Testis (tissue), 2 donors: ENCODE results near the gene GRK5.

ENCODE experiments used
- POLR2A ChIP-seq: fragments of 450-650 bp; IDR thresholded peaks from one replicate; pipeline ENCODE4 v1.6.1; 2017; ENCODE audit warnings: antibody characterized with exemption, mild to moderate bottlenecking, moderate library complexity
- TF ChIP-seq, protein P1 (sequence below), 3 experiments: fragments of 450-650 bp in 2 of 3; fragments of 200-600 bp in 1 of 3; sonication (generic) in 1 of 3; IDR thresholded peaks; one replicate each; pipeline ENCODE4 v1.5.1; 2016 to 2019; ENCODE audit warnings: antibody characterized with exemption in 3 of 3, mild to moderate bottlenecking in 2 of 3, moderate library complexity in 1 of 3

- TF ChIP-seq, protein P1, sequence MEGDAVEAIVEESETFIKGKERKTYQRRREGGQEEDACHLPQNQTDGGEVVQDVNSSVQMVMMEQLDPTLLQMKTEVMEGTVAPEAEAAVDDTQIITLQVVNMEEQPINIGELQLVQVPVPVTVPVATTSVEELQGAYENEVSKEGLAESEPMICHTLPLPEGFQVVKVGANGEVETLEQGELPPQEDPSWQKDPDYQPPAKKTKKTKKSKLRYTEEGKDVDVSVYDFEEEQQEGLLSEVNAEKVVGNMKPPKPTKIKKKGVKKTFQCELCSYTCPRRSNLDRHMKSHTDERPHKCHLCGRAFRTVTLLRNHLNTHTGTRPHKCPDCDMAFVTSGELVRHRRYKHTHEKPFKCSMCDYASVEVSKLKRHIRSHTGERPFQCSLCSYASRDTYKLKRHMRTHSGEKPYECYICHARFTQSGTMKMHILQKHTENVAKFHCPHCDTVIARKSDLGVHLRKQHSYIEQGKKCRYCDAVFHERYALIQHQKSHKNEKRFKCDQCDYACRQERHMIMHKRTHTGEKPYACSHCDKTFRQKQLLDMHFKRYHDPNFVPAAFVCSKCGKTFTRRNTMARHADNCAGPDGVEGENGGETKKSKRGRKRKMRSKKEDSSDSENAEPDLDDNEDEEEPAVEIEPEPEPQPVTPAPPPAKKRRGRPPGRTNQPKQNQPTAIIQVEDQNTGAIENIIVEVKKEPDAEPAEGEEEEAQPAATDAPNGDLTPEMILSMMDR (IDR thresholded peaks at IDR 0.05): no peak
- TF ChIP-seq POLR2A: no peak
Measured at GRCh38 chr10:119443441-119443840, 236.1 kb downstream of the GRK5 start.
